HG03135 (cell line): ENCODE measurements around the gene TWIST1.

Experiments used
- ATAC-seq: cut with Tn5 transposase; IDR thresholded peaks from one replicate; pipeline ENCODE4 v1.9.1; 2021; ENCODE audit warnings: mild to moderate bottlenecking, moderate library complexity; ENCODE audit not compliant: unreplicated experiment

TWIST1 gene

GRCh38 chr7:19117091-19117869, at the start of gene TWIST1:
Gene TWIST1 (minus strand): TSS chr7:19117636. CDS start chr7:19117321, 315 bp downstream.
- ATAC-seq: no peak

- ATAC-seq: no peak
Observed at GRCh38 chr7:19161671-19162070, 44.2 kb upstream of the TWIST1 start.

- ATAC-seq: no peak
Observed at GRCh38 chr7:19146699-19147098, 29.3 kb upstream of the TWIST1 start.

GRCh38 chr7:19145434-19146115, 28.1 kb upstream of the TWIST1 start:
- no peak for ATAC-seq

- no peak for ATAC-seq
Observed at GRCh38 chr7:19144661-19145433, 27.4 kb upstream of the TWIST1 start, which contains the start of gene FERD3L. Gene FERD3L (minus strand): TSS chr7:19145421. CDS start chr7:19145362, 59 bp downstream.

GRCh38 chr7:19143881-19144574, 26.6 kb upstream of the TWIST1 start:
- no peak for ATAC-seq

- ATAC-seq: no peak
Observed at GRCh38 chr7:19139706-19140327, 22.4 kb upstream of the TWIST1 start.

GRCh38 chr7:19133886-19134285, 16.4 kb upstream of the TWIST1 start:
- no peak for ATAC-seq

GRCh38 chr7:19133390-19133789, 16.0 kb upstream of the TWIST1 start:
- no peak for ATAC-seq

- no peak for ATAC-seq
Observed at GRCh38 chr7:19128856-19129255, 11.4 kb upstream of the TWIST1 start.

- ATAC-seq: no peak
Observed at GRCh38 chr7:19121977-19122588, 4.6 kb upstream of the TWIST1 start.

- no peak for ATAC-seq
Observed at GRCh38 chr7:19119870-19120486, 2.5 kb upstream of the TWIST1 start.

- ATAC-seq: no peak
Observed at GRCh38 chr7:19119372-19119771, 1.9 kb upstream of the TWIST1 start.

- ATAC-seq: no peak
Observed at GRCh38 chr7:19118636-19119371, 1.4 kb upstream of the TWIST1 start.

- no peak for ATAC-seq
Observed at GRCh38 chr7:19117870-19118608, 603 bp upstream of the TWIST1 start.

GRCh38 chr7:19116121-19117090, 1.0 kb downstream of the TWIST1 start:
- ATAC-seq: no peak

- ATAC-seq: no peak
Observed at GRCh38 chr7:19114551-19114855, 2.9 kb downstream of the TWIST1 start.
